GM19395 (cell line): ENCODE measurements around the gene CAPN13.

Source experiments
- ATAC-seq: cut with Tn5 transposase; IDR thresholded peaks from one replicate; pipeline ENCODE4 v1.9.1; 2021; ENCODE audit warnings: mild to moderate bottlenecking, moderate library complexity; ENCODE audit not compliant: unreplicated experiment

Gene CAPN13

GRCh38 chr2:30686000-30686399 is 121.2 kb downstream of the CAPN13 start:
- ATAC-seq: no peak

- no peak for ATAC-seq
These were observed 122.2 kb downstream of the CAPN13 start for GRCh38 chr2:30684996-30685395.

DNA sequence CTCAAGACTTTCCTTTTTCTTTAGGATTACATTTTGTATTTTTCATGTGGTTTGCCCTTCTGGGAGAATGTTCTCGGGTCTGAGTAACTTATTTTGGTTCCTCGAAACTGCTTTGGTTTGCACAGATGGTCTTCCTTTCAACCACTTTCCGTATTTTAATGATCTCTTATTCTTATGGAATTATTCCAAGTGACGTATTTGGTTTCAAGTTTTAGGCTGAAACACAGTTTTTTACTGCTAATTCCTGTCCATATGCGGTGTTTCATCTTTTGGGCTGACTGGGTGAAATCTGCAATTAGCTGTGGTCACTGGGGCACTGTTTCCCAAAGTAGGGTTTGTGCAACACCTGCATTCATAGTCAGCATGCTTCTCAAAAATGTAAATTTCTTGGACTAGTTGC is 122.7 kb downstream of the CAPN13 start:
- ATAC-seq: no peak

GRCh38 chr2:30684026-30684425 is 123.2 kb downstream of the CAPN13 start:
- ATAC-seq: no peak

- ATAC-seq: no peak
These were observed 123.8 kb downstream of the CAPN13 start for GRCh38 chr2:30683236-30683956.

DNA sequence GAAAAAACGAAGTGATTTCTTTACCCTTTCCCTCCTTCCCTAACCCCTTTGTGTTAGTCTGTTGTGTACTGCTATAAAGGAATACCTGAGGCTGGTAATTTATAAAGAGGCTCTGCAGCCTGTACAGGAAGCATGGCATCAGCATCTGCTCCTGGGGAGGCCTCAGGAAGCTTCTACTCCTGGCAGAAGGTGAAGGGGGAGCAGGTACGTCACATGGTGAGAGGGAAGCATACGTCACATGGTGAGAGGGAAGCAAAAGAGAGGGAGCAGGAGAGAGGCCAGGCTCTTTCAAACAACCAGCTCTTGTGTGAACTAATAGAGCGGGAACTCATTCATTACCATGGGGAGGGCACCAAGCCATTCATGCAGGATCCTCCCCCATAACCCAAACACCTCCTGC is 126.2 kb downstream of the CAPN13 start:
- ATAC-seq: no peak

DNA sequence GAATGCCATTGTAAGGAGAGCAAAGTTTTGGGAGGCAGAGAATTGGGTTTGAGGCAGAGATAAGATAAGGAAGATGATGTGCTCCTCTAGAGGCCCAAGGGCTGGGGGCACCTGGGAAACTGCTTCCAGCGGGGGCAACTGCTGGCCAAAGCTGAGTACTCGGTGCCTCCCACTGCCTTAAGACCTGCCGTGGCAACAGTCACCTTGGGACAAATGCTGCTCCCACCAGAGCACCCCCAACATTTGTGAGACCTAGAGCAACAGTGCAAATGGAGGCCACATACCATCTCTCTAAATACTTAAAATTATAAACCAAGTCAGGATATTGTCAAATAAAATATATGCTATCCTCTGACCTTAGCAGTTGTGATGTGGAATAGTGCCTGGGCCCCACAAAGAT is 127.1 kb downstream of the CAPN13 start:
- ATAC-seq: no peak

DNA sequence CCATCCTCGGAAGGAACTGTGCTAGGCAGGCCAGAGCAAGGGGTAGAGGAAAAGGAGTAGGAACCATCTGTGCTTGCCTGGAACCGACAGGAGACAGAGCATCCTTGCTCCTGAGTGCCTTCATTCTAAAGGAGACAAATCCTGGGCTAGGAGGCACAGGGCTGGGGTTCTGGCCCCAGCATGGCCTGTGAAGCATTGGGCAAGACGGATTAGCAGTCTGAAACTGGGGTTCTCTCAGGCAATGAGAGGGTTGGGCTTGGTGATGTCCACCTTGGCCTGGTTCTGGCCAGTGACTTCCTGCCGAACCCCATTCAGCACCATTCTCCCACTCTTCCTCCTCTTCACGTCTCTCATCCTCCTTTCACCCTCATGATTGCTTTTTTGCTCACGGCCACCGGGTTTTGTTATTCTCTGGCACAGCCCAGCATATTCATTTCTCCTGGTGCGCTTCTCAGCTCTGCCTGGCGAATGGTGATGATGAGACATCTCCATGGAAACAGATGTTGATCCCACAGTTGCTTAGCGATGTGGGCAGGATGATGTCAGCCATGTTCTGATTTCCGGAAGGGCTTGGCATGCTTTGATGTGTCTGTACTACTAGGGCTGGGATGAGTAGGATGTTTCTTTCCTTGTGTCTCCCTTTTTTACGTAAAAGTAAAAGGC is 127.7 kb downstream of the CAPN13 start:
- no peak for ATAC-seq

- ATAC-seq: no peak
These were observed 128.7 kb downstream of the CAPN13 start for GRCh38 chr2:30678410-30679137.

DNA sequence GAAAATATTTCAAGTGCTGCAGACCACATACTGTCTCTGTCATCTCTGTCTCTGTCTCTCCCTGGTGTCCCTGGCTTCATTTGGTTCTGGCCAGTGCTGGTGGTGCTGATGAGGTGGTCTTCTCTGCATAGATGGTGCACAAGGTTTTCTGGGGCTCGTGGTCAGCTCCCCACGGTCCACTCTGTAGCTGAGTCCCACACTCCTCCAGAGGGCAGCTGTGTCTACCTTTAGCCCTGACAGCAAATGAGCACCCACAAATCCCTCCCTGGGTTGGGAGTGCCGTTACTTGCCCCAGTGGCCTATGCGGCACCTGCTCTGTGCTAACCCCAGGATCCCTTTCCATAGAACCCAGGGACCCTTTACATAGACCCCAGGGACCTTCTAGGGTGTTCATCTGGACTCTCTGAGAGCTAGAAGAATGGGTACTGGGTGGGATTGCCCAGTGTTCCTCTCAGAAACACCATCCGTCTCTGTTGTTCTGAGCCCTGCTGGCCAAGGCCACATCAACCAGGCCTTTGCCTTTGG is 129.3 kb downstream of the CAPN13 start:
- ATAC-seq: no peak

GRCh38 chr2:30677231-30677630 is 130.0 kb downstream of the CAPN13 start:
- ATAC-seq: no peak

- no peak for ATAC-seq
These were observed 131.5 kb downstream of the CAPN13 start for GRCh38 chr2:30675758-30676157.

GRCh38 chr2:30673127-30673526 is 134.1 kb downstream of the CAPN13 start:
- no peak for ATAC-seq
